GM20000 (cell line): Measurements from ENCODE around the gene ZNF384.

Source experiments
- DNase-seq: peaks from one replicate; pipeline ENCODE4 v3.0.0; 2012; ENCODE audit warnings: low spot score
- TF ChIP-seq, protein P1 (sequence below): IDR thresholded peaks from 2 replicates; pipeline ENCODE4 v1.5.1; 2012; ENCODE audit warnings: mild to moderate bottlenecking, control low read depth; ENCODE audit errors: extremely low read depth, missing control alignments

The ZNF384 gene

DNA sequence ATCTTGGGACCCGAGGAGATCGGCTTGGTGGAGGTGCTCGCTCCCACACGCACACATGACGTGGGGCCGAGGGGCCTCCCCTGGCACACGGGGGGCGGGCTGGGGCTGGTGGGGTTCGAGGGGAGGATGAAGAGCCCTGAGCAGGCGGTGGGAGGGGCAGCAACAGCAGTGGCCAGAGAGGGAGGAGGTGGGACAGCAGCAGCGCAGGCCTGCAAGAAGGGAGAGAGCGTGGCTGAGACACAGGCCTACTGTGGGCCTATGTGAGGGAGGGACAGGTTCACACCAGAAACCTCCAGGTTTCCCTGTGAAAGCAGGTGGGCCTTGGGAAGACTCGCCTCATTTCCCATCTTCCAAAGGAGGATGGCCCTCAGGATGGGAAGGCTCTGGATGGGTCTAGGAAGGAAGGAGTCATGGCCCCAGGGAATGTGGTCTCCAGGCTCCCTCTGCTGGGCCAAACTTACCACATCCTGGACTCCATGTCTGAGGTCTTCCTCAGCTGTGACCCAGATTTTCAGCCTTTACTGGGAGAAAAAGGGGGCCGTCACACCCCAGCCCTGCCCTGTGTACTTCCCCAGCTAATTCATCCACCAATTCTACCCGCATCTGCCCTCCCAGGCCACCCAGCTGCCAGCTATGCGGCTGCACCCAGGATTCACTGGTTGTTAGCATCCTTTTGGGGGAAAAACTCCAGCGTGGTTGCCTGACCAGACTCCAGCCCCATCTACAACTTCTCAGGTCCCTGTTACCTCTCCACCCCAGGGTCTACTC, 8.6 kb upstream of the ZNF384 start:
- peak; percentile 71 for DNase-seq

DNA sequence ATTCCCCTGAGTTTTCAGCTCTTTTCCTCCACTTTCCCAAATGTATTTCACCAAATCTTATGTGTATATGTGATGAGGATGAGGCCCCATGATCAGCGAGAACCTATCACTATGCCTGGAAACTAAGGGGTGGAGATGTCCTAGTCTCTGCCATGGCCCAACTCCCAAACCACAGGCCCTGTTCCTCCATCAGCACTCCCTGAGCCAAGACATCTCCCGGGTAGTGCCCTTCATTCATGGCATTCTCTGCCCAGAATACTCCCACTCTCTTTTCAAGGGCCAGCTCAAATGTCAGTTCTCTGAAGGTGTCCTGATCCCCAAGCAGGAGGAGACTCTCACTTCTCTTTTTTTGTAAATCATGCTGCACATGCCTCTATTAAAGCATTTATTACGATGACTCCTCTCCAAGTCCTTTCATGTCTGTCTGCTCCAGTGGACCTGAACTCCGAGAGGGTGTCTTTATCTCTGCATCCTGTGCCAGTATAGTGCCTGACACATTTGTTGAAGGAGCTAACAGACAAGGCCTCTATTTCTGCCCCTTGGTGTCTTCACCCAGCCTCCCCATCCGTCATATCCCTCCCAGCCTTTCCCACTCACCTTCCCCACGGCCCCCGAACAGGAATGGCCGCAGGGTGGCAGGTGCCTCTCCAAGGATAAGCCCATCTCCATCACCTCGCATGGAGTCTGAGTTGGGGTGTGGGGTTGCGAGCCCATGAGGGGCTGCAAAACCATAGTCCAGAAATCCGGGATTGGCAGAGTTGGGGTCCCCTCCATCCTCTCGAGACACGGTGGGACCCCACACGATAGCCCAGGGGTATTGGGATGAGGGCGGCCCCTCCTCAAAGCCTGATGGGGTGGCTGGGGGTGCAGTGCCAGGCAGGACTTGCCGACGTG, 7.8 kb upstream of the ZNF384 start:
- TF ChIP-seq, protein P1, sequence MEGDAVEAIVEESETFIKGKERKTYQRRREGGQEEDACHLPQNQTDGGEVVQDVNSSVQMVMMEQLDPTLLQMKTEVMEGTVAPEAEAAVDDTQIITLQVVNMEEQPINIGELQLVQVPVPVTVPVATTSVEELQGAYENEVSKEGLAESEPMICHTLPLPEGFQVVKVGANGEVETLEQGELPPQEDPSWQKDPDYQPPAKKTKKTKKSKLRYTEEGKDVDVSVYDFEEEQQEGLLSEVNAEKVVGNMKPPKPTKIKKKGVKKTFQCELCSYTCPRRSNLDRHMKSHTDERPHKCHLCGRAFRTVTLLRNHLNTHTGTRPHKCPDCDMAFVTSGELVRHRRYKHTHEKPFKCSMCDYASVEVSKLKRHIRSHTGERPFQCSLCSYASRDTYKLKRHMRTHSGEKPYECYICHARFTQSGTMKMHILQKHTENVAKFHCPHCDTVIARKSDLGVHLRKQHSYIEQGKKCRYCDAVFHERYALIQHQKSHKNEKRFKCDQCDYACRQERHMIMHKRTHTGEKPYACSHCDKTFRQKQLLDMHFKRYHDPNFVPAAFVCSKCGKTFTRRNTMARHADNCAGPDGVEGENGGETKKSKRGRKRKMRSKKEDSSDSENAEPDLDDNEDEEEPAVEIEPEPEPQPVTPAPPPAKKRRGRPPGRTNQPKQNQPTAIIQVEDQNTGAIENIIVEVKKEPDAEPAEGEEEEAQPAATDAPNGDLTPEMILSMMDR, result no peak
- DNase-seq, result peak; percentile 66

More for the DNA sequence above, 8.6 kb upstream of the ZNF384 start:
- TF ChIP-seq, protein P1, result peak; percentile 23

DNA sequence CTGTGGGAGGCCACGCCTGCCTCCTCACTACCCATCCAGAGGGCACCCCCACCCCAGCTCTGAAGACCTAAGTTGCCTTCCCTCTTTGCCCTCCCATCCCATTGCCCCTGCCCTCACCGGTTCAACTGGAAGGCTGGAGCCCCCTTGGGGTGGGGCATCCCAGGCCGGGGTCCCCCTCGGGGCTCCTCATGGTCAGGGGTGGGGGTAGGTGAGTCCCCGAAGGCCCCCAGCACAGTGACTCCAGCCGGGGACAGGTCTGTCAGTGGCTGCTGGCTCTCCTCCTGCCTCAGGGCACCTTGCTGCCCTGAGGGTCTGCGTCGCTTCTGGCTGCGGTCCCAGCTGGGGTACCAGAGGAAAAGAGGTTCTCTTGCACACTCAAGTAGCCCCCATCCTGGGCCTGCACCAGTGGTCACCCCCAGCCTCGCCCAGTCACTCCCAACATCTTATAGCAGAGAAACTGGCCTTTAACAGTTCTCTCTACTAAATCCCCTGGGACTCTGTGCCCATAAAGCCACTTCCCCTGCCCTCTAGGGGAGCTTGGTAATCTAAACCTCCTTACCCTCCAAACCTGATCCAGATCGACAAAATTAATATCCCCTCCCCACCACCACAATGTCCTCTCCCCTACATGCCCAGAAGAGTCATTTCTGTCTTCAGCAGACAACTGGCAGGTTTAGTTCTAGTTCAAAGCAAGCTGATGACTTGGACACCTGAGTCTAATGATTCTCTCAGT, 6.3 kb upstream of the ZNF384 start:
- no peak for DNase-seq
- TF ChIP-seq, protein P1, result no peak

DNA sequence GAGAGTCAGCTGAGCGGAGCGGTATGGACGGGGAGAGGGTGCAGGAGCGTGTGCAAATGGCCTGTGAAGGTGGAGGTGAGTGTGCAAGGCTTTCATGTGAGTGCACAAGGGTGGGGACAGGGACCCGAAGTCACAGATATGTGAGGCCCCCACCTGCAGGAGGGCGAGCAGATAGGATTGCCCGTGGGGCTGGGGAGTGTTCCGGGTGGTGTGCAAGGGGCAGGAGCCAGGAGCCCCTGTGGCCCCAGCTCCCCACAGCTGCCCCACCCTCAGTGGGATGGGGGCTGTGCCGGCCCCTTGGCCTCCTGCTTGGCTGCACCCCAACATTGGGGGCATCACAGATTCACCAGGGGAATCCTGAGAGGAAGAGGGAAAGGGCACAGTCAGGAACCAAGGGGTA, 5.5 kb upstream of the ZNF384 start:
- DNase-seq, result no peak
- TF ChIP-seq, protein P1, result no peak

DNA sequence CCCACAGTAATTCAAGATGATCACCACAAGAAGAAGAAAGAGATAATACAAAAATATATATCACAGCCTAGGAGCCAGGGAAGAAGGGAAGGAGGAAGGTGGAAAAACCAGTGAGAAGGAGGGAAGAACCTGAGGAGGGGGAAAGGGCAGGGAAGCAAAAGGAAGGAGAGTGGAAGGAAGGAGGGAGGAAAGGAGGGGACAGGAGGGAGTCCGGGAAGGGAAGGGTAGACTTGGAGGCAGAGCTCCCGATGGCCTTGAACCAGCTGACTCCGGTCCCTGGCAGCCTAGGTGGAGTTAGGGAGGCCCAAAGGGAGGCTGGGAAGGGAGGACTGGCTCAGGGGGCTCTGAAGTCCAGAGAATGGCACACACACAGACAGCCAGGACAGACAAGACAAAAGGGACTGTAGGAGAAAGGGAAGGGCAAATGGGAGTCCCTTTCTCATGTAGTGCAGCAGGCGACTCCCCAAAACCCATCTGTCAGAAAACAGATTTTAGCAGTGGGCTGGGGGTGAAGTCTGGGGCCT, 4.7 kb upstream of the ZNF384 start:
- DNase-seq, result no peak
- TF ChIP-seq, protein P1, result no peak

DNA sequence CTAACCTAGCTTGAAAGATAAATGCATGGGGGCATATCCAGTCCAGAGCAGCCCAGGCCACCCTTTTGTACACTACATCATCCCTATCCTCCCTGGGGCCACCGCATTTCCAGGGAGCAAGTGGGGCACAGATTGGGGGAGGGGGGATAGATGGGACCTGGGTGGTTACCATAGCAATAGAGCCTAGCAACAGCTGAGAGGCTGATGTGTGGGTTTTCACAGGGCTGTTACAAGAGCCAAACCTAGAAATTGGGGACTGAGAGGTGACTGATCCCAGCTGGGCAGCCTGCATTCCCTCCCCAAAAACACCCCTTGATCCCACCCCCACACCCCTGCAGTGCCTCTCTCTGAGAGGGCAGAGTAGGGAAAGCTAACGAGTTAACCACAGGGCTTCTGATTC, 3.7 kb upstream of the ZNF384 start:
- no peak for DNase-seq
- TF ChIP-seq, protein P1, result no peak
